Skeletal muscle tissue (tissue), 4 donors: ENCODE results near the gene ZPR1. TPM values are rescaled to one million over a fixed set of nuclear protein-coding genes. Genes with fewer than 3 reads are reported as not detected.

Source experiments
- H3K27ac ChIP-seq: one replicate; pipeline ENCODE4 v1.7.0; 2013; ENCODE audit warnings: mild to moderate bottlenecking, low read depth, low read length, inconsistent platforms
- H3K27me3 ChIP-seq, 3 donors: one replicate each; pipeline ENCODE4 v1.7.0; 2013; ENCODE audit warnings: low read length in 3 of 3; ENCODE audit not compliant: control insufficient read depth in 3 of 3, insufficient read depth in 3 of 3
- H3K36me3 ChIP-seq, 3 donors: one replicate each; pipeline ENCODE4 v1.7.0; 2013; ENCODE audit warnings: low read length in 3 of 3; ENCODE audit not compliant: control insufficient read depth in 3 of 3, insufficient read depth in 3 of 3
- H3K4me1 ChIP-seq, 3 donors: one replicate each; pipeline ENCODE4 v1.7.0; 2013; ENCODE audit warnings: low read length in 3 of 3, mild to moderate bottlenecking in 3 of 3; ENCODE audit not compliant: control insufficient read depth in 3 of 3, insufficient read depth in 3 of 3
- H3K4me3 ChIP-seq, 3 donors: one replicate each; pipeline ENCODE4 v1.7.0; 2013; ENCODE audit warnings: low read length in 3 of 3
- H3K9ac ChIP-seq, 3 donors: one replicate each; pipeline ENCODE4 v1.7.0; 2013; ENCODE audit warnings: low read length in 3 of 3, mild to moderate bottlenecking in 3 of 3, moderate library complexity in 2 of 3, low read depth in 1 of 3
- H3K9me3 ChIP-seq, 3 donors: one replicate each; pipeline ENCODE4 v1.7.0; 2013; ENCODE audit warnings: low read length in 3 of 3; ENCODE audit not compliant: control insufficient read depth in 3 of 3
- total RNA-seq: library from RNA; depleted of rRNA; stranded (reverse); fragments of >200 nt; gene quantifications from one replicate; pipeline ENCODE4 v1.2.3, GENCODE V29; 2014
- donor health status: Osteomylitis.

ZPR1 gene
- total RNA-seq, 1 donor from 2014 or later, result 16.7 TPM

DNA sequence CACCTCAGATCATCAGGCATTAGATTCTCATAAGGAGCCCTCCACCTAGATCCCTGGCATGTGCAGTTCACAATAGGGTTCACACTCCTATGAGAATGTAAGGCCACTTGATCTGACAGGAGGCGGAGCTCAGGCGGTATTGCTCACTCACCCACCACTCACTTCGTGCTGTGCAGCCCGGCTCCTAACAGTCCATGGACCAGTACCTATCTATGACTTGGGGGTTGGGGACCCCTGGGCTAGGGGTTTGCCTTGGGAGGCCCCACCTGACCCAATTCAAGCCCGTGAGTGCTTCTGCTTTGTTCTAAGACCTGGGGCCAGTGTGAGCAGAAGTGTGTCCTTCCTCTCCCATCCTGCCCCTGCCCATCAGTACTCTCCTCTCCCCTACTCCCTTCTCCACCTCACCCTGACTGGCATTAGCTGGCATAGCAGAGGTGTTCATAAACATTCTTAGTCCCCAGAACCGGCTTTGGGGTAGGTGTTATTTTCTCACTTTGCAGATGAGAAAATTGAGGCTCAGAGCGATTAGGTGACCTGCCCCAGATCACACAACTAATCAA is 44.0 kb upstream of the ZPR1 start:
- Histone ChIP-seq H3K36me3 (no peaks in the 10 kb centered on the region), H3K4me1 (peaks cover 15 to 22% (median 21%) of the 10 kb centered on the region in 3 donors), H3K4me3 (no peak overlapping the region), H3K27me3 (peaks cover 0 to 2% (median 0%) of the 10 kb centered on the region in 3 donors), H3K9ac (no peak overlapping the region), H3K27ac (no peak overlapping the region), H3K9me3 (no peaks in the 10 kb centered on the region)

DNA sequence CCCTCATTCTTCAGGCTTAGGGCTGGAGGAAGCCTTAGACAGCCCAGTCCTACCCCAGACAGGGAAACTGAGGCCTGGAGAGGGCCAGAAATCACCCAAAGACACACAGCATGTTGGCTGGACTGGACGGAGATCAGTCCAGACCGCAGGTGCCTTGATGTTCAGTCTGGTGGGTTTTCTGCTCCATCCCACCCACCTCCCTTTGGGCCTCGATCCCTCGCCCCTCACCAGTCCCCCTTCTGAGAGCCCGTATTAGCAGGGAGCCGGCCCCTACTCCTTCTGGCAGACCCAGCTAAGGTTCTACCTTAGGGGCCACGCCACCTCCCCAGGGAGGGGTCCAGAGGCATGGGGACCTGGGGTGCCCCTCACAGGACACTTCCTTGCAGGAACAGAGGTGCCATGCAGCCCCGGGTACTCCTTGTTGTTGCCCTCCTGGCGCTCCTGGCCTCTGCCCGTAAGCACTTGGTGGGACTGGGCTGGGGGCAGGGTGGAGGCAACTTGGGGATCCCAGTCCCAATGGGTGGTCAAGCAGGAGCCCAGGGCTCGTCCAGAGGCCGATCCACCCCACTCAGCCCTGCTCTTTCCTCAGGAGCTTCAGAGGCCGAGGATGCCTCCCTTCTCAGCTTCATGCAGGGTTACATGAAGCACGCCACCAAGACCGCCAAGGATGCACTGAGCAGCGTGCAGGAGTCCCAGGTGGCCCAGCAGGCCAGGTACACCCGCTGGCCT is 42.5 kb upstream of the ZPR1 start:
- Histone ChIP-seq H3K27me3 (peaks cover 0 to 2% (median 0%) of the 10 kb centered on the region in 3 donors), H3K36me3 (no peaks in the 10 kb centered on the region), H3K4me1 (peaks cover 6 to 8% (median 7%) of the 10 kb centered on the region in 3 donors), H3K27ac (no peak overlapping the region), H3K9ac (no peak overlapping the region), H3K4me3 (no peak overlapping the region), H3K9me3 (no peaks in the 10 kb centered on the region)

DNA sequence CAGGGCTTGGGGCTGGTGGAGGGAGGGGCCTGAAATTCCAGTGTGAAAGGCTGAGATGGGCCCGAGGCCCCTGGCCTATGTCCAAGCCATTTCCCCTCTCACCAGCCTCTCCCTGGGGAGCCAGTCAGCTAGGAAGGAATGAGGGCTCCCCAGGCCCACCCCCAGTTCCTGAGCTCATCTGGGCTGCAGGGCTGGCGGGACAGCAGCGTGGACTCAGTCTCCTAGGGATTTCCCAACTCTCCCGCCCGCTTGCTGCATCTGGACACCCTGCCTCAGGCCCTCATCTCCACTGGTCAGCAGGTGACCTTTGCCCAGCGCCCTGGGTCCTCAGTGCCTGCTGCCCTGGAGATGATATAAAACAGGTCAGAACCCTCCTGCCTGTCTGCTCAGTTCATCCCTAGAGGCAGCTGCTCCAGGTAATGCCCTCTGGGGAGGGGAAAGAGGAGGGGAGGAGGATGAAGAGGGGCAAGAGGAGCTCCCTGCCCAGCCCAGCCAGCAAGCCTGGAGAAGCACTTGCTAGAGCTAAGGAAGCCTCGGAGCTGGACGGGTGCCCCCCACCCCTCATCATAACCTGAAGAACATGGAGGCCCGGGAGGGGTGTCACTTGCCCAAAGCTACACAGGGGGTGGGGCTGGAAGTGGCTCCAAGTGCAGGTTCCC is 41.8 kb upstream of the ZPR1 start, which contains the start of gene APOC3:
APOC3 (plus strand) TSS at position 383 of the 659 bp plus-strand sequence. CDS start 676 bp downstream, outside the sequence.
- Histone ChIP-seq H3K9me3 (no peaks in the 10 kb centered on the region), H3K27ac (no peak within 1 kb of the TSS), H3K4me1 (peaks cover 0 to 1% (median under 1%) of the 10 kb centered on the region in 3 donors), H3K27me3 (peaks cover 0 to 2% (median 0%) of the 10 kb centered on the region in 3 donors), H3K36me3 (no peaks in the 10 kb centered on the region), H3K4me3 (no peak within 1 kb of the TSS), H3K9ac (no peak within 1 kb of the TSS)

GRCh38 chr11:116828632-116829524 is 41.1 kb upstream of the ZPR1 start:
- no peak overlapping the region for H3K27ac ChIP-seq
- H3K27me3 ChIP-seq, result peaks cover 0 to 2% (median 0%) of the 10 kb centered on the region in 3 donors
- no peaks in the 10 kb centered on the region for H3K9me3 ChIP-seq
- H3K9ac ChIP-seq, result no peak overlapping the region
- no peak overlapping the region for H3K4me3 ChIP-seq
- H3K4me1 ChIP-seq, result no peaks in the 10 kb centered on the region
- no peaks in the 10 kb centered on the region for H3K36me3 ChIP-seq

DNA sequence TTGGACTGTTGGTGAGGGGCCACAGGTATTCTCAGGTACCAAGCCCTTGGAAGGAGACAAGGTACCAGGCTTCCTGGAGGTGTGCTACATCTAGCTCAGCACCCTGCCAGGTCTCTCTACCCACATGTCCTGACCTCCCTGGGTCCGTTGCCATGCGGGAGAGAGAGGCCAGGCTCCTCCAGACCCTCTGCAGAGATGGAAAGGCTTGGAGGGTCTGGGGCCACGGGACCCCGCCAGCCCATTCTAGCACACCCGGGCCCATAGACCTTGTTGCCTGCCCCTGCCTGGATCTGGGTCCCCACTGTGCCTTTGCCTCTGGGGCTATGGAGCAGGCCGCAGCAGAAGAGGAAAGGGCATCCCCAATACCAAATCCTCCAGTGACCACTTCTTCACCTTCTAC is 39.6 kb upstream of the ZPR1 start:
- peaks cover 4 to 12% (median 6%) of the 10 kb centered on the region in 3 donors for H3K4me1 ChIP-seq
- H3K27ac ChIP-seq, result no peak overlapping the region
- H3K9ac ChIP-seq, result no peak overlapping the region
- no peaks in the 10 kb centered on the region for H3K36me3 ChIP-seq
- H3K9me3 ChIP-seq, result no peaks in the 10 kb centered on the region
- no peaks in the 10 kb centered on the region for H3K27me3 ChIP-seq
- no peak overlapping the region for H3K4me3 ChIP-seq

DNA sequence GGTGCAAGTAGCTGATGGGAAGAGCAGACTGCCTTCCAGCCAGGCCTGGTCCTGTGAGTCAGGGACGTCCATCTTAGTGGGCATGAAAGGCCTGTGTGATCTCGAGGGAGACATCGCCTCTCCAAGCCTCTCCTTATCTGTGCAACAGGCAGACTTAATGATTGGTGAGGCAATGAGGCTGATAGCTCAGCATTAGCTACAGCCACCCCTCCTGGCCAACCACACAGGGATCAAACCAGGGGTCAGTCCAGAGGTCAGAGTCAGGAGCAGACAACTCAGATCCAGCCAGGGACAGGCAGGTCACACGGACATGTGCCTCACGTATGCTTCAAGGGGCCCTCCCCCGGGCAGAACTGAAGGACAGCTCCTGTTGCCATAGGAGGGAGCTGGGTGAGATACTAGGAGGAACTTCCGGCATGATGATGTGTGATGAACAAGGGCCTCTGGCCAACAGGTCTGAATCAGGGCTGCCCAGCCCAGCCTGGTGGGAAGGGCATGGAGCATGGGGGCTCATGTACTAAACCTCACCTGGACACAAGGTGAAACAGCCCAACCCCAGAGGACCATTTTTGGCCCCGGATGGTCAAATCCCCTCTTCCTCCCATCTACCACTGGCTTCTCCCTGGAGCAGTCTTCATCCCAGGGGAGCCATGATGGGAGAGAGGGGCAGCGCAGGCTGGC is 39.1 kb upstream of the ZPR1 start:
- Histone ChIP-seq H3K36me3 (no peaks in the 10 kb centered on the region), H3K4me3 (no peak overlapping the region), H3K9ac (no peak overlapping the region), H3K27me3 (no peaks in the 10 kb centered on the region), H3K4me1 (peaks cover 4 to 18% (median 9%) of the 10 kb centered on the region in 3 donors), H3K9me3 (no peaks in the 10 kb centered on the region), H3K27ac (no peak overlapping the region)

- Histone ChIP-seq H3K9ac (no peak overlapping the region), H3K9me3 (no peaks in the 10 kb centered on the region), H3K27me3 (no peaks in the 10 kb centered on the region), H3K4me3 (no peak overlapping the region), H3K4me1 (peaks cover 4 to 24% (median 9%) of the 10 kb centered on the region in 3 donors), H3K27ac (no peak overlapping the region), H3K36me3 (no peaks in the 10 kb centered on the region)
These were observed 38.3 kb upstream of the ZPR1 start for GRCh38 chr11:116825854-116826750.

DNA sequence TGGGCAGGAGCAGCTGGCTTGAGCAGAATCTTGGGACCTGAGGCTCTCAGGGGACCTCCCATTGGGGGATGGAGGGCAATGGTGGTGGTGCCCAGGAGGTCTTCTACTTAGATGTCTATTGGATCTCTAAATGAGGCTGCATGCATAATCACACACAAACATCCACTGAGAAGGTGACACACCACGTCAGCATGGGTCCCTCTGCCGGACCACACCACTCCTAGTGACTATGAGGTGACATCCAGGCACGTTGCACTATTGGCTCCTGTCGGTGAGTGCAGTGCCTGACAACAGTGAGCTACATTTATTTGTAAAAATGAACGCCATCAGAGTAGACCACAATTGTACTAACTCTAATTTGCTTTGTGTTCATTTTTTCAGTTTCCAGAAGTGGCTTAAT is 37.6 kb upstream of the ZPR1 start:
- H3K36me3 ChIP-seq, result no peaks in the 10 kb centered on the region
- H3K27ac ChIP-seq, result no peak overlapping the region

More for the DNA sequence above, 37.6 kb upstream of the ZPR1 start:
- H3K9ac ChIP-seq, result no peak overlapping the region
- peaks cover 4 to 24% (median 9%) of the 10 kb centered on the region in 3 donors for H3K4me1 ChIP-seq
- no peaks in the 10 kb centered on the region for H3K9me3 ChIP-seq
- H3K4me3 ChIP-seq, result no peak overlapping the region
- no peaks in the 10 kb centered on the region for H3K27me3 ChIP-seq
